ENCODE measurements around the gene TRPV3. TPM values are rescaled to one million over a fixed set of nuclear protein-coding genes. Genes with fewer than 3 reads are reported as not detected.

Gene TRPV3
- total and polyA plus RNA-seq, 9 of the 15 experiments (the other 6 are each of a cell fraction or from before 2014, with no cell fraction given): 0.03 to 0.42 (median 0.11) TPM; not detected in 1

DNA sequence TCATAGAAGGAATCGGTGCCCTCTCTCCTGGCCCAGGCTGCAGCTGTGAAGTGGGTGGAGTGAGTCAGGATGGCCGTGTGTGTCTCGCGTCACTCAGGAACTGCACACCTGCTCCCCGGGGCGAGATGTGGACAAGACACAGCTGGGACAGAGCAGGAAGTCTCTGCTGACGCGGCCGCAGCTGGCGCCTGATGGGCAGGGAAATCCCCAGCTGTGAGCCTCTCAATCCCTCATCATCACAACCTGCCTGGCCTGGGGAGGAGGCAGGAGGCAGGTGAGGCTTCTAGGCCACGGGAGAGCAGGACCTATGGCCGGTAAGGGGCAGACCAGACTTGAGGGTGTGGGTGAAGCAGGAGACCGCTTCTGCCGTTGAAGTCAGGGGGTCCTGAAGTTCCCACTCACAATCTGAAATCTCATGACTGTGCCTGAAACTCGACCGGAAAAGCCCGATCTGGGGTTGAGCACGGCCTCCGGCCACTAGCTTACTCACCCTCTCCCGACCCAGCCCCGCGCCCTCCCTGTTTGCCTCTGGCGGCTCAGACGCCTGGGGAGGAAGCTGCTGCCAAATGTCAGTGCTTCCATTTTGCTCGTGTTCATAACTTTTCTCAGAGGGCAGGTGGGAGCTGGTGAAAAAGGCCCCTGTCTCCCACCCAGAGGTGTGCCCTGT, 1.1 kb upstream of the TRPV3 start (continued):
- TF ChIP-seq, protein P1, sequence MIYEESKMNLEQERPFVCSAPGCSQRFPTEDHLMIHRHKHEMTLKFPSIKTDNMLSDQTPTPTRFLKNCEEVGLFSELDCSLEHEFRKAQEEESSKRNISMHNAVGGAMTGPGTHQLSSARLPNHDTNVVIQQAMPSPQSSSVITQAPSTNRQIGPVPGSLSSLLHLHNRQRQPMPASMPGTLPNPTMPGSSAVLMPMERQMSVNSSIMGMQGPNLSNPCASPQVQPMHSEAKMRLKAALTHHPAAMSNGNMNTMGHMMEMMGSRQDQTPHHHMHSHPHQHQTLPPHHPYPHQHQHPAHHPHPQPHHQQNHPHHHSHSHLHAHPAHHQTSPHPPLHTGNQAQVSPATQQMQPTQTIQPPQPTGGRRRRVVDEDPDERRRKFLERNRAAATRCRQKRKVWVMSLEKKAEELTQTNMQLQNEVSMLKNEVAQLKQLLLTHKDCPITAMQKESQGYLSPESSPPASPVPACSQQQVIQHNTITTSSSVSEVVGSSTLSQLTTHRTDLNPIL (CRISPR knock-in tag; IDR thresholded peaks at IDR 0.05): no peak
- TF ChIP-seq RBFOX2 (IDR thresholded peaks at IDR 0.05; ENCODE audit: low read depth, low read length): no peak
- TF ChIP-seq ZNF76 (CRISPR knock-in tag; IDR thresholded peaks at IDR 0.05; ENCODE audit: borderline replicate concordance): no peak
- TF ChIP-seq, protein P2, sequence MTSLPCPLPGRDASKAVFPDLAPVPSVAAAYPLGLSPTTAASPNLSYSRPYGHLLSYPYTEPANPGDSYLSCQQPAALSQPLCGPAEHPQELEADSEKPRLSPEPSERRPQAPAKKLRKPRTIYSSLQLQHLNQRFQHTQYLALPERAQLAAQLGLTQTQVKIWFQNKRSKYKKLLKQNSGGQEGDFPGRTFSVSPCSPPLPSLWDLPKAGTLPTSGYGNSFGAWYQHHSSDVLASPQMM (CRISPR knock-in tag; IDR thresholded peaks at IDR 0.05): no peak
- peak; percentile 39 for TF ChIP-seq CBFA2T3 (IDR thresholded peaks at IDR 0.05)
- no peak for TF ChIP-seq DIDO1 (tag; IDR thresholded peaks at IDR 0.05; ENCODE audit: low read depth)
- TF ChIP-seq HDAC2 (IDR thresholded peaks at IDR 0.05): no peak
- TF ChIP-seq SNRNP70 (optimal IDR thresholded peaks at IDR 0.05; ENCODE audit: low read depth, low read length): no peak
- TF ChIP-seq CBFA2T2 (conservative IDR thresholded peaks at IDR 0.05): peak; percentile 58; the same call in 1 of the 2 replicates
- no peak for TF ChIP-seq ELF1 (tag; IDR thresholded peaks at IDR 0.05)
- no peak for TF ChIP-seq KDM1A (IDR thresholded peaks at IDR 0.05)
- no peak for TF ChIP-seq MYC (IDR thresholded peaks at IDR 0.05; ENCODE audit: low read depth, low read length)
- no peak for TF ChIP-seq MYC (CRISPR knock-in tag; IDR thresholded peaks at IDR 0.05; ENCODE audit: borderline replicate concordance, low read depth)
- TF ChIP-seq SRSF9 (IDR thresholded peaks at IDR 0.05; ENCODE audit: borderline replicate concordance, low read depth, low read length): no peak
